Glutamatergic neuron (in vitro differentiated cells): Measurements from ENCODE around the gene VAV2. TPM values are rescaled to one million over a fixed set of nuclear protein-coding genes. Genes with fewer than 3 reads are reported as not detected.
A peak's percentile ranks its signal among the peaks of the same experiment; 100 is the strongest.

ENCODE experiments used
- DNase-seq: peaks from one replicate; pipeline ENCODE4 v3.0.0; 2022
- H3K27ac Mint-ChIP-seq: one replicate; pipeline ENCODE4 v1.8.0; 2020; ENCODE audit warnings: mild to moderate bottlenecking, mixed read lengths, inconsistent platforms; ENCODE audit not compliant: unreplicated experiment
- H3K27me3 Mint-ChIP-seq: one replicate; pipeline ENCODE4 v1.8.0; 2020; ENCODE audit warnings: mild to moderate bottlenecking, moderate library complexity, mixed read lengths, inconsistent platforms; ENCODE audit not compliant: unreplicated experiment
- H3K36me3 Mint-ChIP-seq: one replicate; pipeline ENCODE4 v1.8.0; 2020; ENCODE audit warnings: mild to moderate bottlenecking, mixed read lengths, inconsistent platforms; ENCODE audit not compliant: unreplicated experiment
- H3K4me1 Mint-ChIP-seq: one replicate; pipeline ENCODE4 v1.8.0; 2020; ENCODE audit warnings: mild to moderate bottlenecking, low read depth, mixed read lengths, inconsistent platforms; ENCODE audit not compliant: unreplicated experiment
- H3K4me3 Mint-ChIP-seq: one replicate; pipeline ENCODE4 v1.8.0; 2020; ENCODE audit warnings: mild to moderate bottlenecking, mixed read lengths, inconsistent platforms; ENCODE audit not compliant: unreplicated experiment
- H3K9me3 Mint-ChIP-seq: one replicate; pipeline ENCODE4 v1.8.0; 2020; ENCODE audit warnings: mild to moderate bottlenecking, moderate library complexity, mixed read lengths, inconsistent platforms; ENCODE audit not compliant: unreplicated experiment
- total RNA-seq: library from RNA; stranded (reverse); fragmentation: NEBNext Ultra II Directional; extraction: Animal tissue kit (Norgen Biotek cat#: 25700); gene quantifications from one replicate; pipeline ENCODE4 v1.2.1, GENCODE V29; 2021; ENCODE audit not compliant: unreplicated experiment
- TF ChIP-seq, protein P1 (sequence below): fragments of 200-600 bp; sonication (generic); IDR thresholded peaks from one replicate; pipeline ENCODE4 v1.5.0; 2021; ENCODE audit not compliant: partially characterized antibody, unreplicated experiment

VAV2 gene
- total RNA-seq, 1 donor from 2014 or later = 270 TPM

DNA sequence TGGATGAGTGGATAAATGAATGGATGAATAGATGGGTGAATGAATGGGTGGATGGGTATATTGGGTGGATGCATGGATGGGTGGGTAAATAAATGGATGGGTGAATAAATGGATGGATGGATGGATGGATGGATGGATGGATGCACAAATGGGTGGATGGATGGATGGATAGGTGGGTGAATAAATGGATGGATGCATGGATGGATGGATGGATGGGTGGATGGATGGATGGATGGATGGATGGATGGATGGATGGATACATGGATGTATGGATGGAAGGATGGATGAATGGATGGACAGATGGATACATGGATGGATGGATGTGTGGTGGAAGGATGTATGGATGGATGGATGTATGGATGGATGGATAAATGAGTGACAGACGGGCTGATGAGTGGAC, 140.4 kb downstream of the VAV2 start:
- Mint-ChIP-seq H3K4me1 (peaks cover 66% of the 10 kb centered on the region), H3K27ac (peak overlapping the region; percentile 79), H3K4me3 (peak overlapping the region; percentile 79), H3K27me3 (peaks cover 62% of the 10 kb centered on the region), H3K9me3 (peaks cover 69% of the 10 kb centered on the region), H3K36me3 (peaks cover 11% of the 10 kb centered on the region)
- TF ChIP-seq, protein P1, sequence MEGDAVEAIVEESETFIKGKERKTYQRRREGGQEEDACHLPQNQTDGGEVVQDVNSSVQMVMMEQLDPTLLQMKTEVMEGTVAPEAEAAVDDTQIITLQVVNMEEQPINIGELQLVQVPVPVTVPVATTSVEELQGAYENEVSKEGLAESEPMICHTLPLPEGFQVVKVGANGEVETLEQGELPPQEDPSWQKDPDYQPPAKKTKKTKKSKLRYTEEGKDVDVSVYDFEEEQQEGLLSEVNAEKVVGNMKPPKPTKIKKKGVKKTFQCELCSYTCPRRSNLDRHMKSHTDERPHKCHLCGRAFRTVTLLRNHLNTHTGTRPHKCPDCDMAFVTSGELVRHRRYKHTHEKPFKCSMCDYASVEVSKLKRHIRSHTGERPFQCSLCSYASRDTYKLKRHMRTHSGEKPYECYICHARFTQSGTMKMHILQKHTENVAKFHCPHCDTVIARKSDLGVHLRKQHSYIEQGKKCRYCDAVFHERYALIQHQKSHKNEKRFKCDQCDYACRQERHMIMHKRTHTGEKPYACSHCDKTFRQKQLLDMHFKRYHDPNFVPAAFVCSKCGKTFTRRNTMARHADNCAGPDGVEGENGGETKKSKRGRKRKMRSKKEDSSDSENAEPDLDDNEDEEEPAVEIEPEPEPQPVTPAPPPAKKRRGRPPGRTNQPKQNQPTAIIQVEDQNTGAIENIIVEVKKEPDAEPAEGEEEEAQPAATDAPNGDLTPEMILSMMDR = no peak
- DNase-seq = no peak

DNA sequence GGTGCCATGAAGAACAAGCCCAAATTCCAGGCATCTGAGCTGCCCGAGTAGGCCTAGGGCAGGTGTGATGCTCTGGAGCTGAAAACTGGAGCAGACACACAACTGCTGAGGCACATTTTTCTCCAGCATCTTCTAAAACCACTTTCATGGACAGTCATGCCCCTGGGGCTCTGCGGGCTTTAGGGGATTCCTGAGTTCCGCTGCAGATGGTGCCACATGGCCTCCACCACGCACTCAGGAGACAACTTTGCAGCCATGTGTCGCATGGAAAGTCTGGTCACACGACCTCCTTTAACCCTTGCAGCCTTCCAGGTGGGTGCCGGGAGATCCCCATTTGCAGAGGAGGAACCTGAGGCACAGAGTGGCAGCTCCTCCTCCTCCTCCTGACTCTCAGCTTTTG, 141.2 kb downstream of the VAV2 start:
- DNase-seq = no peak
- peak overlapping the region; percentile 38 for H3K4me3 Mint-ChIP-seq
- H3K9me3 Mint-ChIP-seq = peaks cover 65% of the 10 kb centered on the region
- peaks cover 63% of the 10 kb centered on the region for H3K4me1 Mint-ChIP-seq
- H3K27me3 Mint-ChIP-seq = peaks cover 62% of the 10 kb centered on the region
- H3K27ac Mint-ChIP-seq = peak overlapping the region; percentile 85
- peaks cover 11% of the 10 kb centered on the region for H3K36me3 Mint-ChIP-seq
- TF ChIP-seq, protein P1 = no peak

DNA sequence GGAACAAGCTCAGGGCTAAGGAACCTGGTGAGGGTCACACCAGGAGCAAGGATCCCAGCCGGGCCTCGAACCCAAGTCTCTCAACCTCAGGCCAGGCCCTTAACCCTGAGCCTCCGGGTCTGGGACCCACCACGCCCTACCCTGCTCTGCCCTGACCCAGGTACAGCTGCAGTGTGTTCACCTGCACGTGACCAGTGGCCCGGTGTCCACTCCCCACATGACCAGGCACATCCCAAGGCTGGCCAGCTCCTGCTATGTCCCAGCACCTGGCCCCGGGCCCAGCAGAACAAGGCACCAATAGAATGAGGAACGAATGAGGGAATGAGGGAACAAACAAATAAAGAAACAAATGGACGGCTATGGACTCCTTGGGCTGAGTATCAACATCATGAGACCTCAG, 142.0 kb downstream of the VAV2 start:
- Mint-ChIP-seq H3K27ac (peak overlapping the region; percentile 85), H3K36me3 (peaks cover 11% of the 10 kb centered on the region), H3K4me1 (peaks cover 60% of the 10 kb centered on the region), H3K4me3 (peak overlapping the region; percentile 15), H3K9me3 (peaks cover 61% of the 10 kb centered on the region), H3K27me3 (peaks cover 58% of the 10 kb centered on the region)
- DNase-seq = no peak
- TF ChIP-seq, protein P1 = no peak

DNA sequence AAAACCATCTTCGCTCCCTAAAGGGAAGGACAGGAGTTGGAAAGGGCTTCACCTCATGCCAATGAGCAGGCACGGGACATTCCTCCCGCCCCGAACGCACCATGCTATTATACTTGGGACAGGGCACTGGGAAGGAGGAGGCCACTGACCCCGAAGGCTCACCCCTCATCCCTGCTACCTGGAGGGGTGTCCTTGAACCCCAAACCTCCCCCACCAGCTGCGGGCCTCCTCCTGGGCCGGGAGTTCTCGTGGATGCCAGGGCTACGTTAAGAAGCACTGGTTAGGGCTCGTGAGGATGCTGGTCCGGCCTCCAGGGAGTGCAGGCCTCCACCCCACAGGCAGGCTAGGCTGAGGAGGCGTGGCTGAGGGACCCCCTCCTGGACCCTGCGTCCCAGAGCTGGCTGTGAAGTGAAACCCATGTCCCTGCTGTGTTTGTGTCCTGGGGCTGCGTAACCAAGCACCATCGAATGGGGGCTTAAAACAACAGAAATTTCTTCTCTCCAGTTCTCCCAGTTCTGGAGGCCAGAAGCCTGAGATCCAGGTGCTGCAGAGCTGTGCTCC, 142.9 kb downstream of the VAV2 start:
- peaks cover 11% of the 10 kb centered on the region for H3K36me3 Mint-ChIP-seq
- no peak for DNase-seq
- peaks cover 56% of the 10 kb centered on the region for H3K9me3 Mint-ChIP-seq
- H3K27ac Mint-ChIP-seq = peak overlapping the region; percentile 35
- TF ChIP-seq, protein P1 = no peak
- H3K27me3 Mint-ChIP-seq = peaks cover 51% of the 10 kb centered on the region
- H3K4me1 Mint-ChIP-seq = peaks cover 51% of the 10 kb centered on the region
- peak overlapping the region; percentile 40 for H3K4me3 Mint-ChIP-seq

DNA sequence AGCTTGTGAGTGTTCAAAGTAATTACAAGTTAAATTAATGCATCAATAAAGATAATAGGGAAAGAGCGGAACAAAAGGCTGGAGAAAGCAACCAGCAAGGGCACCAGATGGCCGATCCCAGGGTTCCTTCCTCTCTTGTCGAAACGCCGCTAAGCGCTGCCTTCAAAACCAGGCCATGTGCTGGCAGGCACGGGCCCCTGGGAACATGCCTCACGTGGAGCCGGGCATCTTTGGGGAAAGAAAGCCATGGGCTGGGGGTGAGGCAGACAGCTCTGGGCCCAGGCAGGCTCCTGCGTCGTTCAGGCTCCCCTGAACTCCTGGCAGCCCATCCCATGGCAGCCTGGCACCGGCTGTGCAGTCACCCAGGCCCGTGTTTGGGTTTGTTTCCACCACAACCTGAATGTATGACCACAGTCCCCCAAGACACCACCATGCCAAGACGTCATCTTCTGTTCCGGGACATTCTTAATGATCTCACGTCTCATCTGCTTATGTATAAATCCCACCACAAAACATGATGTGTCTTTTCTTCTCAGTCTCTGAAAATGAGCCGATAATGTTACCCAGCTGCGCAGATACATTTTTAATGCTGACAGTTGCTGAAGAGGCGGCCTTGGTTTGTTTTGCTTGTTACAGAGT, 143.5 kb downstream of the VAV2 start:
- DNase-seq = no peak
- H3K27ac Mint-ChIP-seq = peak overlapping the region; percentile 40
- H3K9me3 Mint-ChIP-seq = peaks cover 54% of the 10 kb centered on the region
- TF ChIP-seq, protein P1 = no peak
- peak overlapping the region; percentile 39 for H3K4me3 Mint-ChIP-seq
- H3K36me3 Mint-ChIP-seq = peaks cover 11% of the 10 kb centered on the region
- peaks cover 45% of the 10 kb centered on the region for H3K4me1 Mint-ChIP-seq
- peaks cover 48% of the 10 kb centered on the region for H3K27me3 Mint-ChIP-seq
